NCI-H1436 (cell line): ENCODE measurements around the gene SOWAHA.
"Not testable (repeated sequence)": the region's sequence is repeated elsewhere in the genome, so short reads cannot be mapped to it uniquely, and the experiment has no call there.

ENCODE experiments used
- DNase-seq: peaks from one replicate; lab custom pipeline; 2025; lab: John Stamatoyannopoulos, UW

Gene SOWAHA

GRCh38 chr5:132853323-132853722 is 40.2 kb downstream of the SOWAHA start:
- no peak for DNase-seq

GRCh38 chr5:132853790-132854189 is 40.7 kb downstream of the SOWAHA start:
- no peak for DNase-seq

GRCh38 chr5:132854301-132854700 is 41.2 kb downstream of the SOWAHA start:
- no peak for DNase-seq

- DNase-seq: not testable (repeated sequence)
These were observed 41.9 kb downstream of the SOWAHA start for GRCh38 chr5:132854992-132855391.

DNA sequence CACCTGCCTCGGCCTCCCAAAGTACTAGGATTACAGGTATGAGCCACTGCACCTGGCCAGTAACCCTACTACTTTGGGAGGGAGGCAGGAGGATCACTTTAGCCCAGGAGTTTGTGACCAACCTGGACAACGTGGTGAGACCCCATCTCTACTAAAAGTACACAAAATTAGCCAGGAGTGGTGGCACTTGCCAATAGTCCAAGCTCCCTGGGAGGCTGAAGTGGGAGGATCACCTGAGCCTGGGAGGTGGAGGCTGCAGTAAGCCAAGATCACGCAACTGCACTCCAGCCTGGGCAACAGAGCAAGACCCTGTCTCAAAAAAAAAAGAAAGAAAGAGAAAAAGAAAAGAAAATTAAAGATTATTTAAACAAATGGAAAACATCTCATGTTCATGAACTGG is 42.9 kb downstream of the SOWAHA start:
- DNase-seq: no peak

GRCh38 chr5:132859889-132860437 is 46.9 kb downstream of the SOWAHA start:
- DNase-seq: no peak

GRCh38 chr5:132860742-132861141 is 47.6 kb downstream of the SOWAHA start:
- no peak for DNase-seq

GRCh38 chr5:132865668-132866341 is 52.7 kb downstream of the SOWAHA start:
- no peak for DNase-seq
